Endothelial cell of hepatic sinusoid (primary cell): Measurements from ENCODE around the gene TLE4.

Experiments
- in situ Hi-C: cut with HindIII; loops from 2 replicates; pipeline ENCODE4 v1.10.0; 2017; ENCODE audit warnings: low sequenced_read_pairs

The TLE4 gene

DNA sequence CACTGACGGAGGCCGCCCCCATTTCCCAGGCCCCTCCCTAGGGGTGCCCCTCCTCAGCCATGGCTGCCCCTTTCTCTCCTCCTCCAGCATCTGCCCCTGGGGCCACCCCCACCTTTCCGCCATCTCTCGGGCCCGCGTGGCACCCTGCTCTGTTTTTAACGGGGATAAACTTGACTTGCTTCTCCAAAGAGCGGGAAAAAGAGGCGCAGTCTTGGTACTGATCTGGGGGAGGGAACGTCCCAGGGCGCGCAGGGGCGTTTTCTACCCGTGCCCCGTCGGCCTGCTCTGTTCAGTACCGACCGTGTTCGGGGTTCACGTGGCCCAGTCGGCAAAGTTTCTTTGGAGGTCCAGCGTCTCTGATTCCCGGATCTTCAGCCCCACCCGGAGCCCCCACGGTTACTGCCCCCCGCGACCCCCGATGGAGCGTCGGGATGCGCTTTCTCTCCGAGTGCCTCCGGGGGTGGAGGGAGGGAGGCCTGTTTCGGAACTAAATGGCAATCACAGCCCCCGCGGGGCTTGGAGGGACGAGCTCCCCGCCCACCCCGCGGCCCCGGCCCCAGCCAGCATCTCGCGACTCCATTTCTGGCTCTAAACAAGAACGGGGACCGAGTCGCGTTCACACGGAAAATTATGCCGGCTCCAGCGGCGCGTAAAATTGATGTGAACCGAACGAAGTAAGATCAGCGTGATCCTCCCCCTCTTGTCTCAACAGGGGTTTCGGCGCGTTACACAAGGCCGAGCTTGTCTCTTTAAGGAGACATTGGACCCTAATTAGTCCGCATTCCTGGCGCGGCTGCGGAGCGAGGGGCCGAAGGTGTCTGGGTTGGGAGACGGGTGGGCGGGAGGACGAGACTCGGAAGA is 1.1 kb upstream of the TLE4 start:
- in situ Hi-C loops: no loop called here

GRCh38 chr9:79572032-79572607 is 355 bp downstream of the TLE4 start:
- in situ Hi-C loops: no loop called here

GRCh38 chr9:79572608-79573411 is 1.0 kb downstream of the TLE4 start:
- in situ Hi-C loops: no loop called here

DNA sequence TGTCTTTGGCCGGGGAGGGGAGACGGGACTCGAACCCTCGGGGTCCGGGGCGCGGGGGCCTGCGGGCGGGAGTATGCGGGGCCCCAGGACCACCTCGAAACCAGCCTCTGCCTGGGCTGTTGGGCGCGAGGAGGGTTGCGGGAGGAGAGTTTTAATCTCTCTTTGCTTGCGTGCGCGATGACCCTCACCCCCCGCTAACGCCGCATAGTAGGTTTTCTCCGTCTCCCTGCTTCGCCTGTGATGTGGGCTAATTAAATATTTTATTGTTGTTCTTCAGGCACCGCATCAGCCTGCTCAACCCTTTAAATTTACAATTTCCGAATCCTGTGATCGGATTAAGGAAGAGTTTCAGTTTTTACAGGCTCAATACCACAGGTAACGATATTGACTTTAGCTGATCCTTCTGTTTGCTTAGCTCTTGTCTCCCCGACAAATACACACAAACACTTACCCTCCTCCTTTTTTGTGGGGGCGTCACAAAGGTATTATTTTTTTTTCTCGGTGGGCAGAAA is 1.7 kb downstream of the TLE4 start:
- in situ Hi-C loops: no loop called here

DNA sequence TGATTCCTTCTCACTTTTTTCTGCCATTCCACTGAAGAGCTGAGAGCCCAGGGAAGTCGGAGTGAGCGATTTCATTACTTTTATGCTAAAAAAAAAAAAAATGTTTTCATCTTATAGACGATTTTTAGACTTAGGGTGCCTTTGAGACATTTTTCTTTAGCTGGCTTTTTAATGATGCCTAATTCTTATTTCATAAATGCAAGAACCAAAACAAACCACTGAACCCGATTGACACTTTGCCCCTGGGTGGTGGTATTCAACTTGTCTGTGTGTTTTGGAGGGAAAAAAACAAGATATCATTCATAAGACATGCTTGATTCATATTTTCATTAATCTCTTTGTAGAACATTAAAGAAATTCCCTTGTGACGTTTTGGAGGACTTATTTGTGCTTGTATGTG is 2.4 kb downstream of the TLE4 start:
- in situ Hi-C loops: no loop called here

- in situ Hi-C loops: no loop called here
Observed at GRCh38 chr9:79574781-79575180, 3.0 kb downstream of the TLE4 start.

GRCh38 chr9:79575547-79575946 is 3.8 kb downstream of the TLE4 start:
- in situ Hi-C loops: no loop called here

DNA sequence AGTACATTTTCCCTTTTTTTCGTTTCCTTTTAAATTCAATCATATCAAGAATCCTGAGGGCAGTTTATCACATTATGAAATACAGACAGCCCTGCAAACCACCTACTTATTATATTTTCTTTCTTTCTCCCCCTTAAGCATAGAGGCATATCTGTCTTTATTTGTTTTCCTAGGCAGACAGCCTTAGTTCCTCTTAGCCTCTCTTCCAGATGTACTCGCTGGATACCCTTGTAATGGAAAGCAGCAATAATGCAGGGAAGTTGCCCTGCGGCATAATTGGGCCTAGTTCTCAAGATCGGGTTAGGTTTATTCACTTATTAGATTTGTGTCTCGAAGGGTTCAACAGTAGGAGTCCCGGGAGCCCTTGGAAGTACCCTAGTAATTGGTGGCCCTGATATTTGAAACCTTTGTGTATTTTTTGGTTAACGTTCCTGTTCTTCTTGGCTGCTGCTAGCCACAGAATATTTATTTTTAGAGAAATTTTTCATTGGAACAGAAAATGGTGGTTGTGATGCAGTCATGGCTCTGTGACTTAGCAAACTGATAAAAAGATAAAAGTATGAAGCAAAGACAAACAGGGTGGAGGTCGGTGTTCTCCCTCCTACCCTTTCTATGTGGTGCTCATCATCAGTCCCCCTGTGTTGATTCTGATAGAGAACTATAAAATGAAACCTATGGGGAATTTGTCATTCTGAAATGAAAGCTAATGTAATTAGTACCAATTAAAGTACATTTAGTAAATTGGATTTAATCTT is 6.4 kb downstream of the TLE4 start:
- in situ Hi-C loops: no loop called here

- in situ Hi-C loops: no loop called here
Observed at GRCh38 chr9:79578891-79579290, 7.1 kb downstream of the TLE4 start.

GRCh38 chr9:79579624-79580023 is 7.9 kb downstream of the TLE4 start:
- in situ Hi-C loops: no loop called here

DNA sequence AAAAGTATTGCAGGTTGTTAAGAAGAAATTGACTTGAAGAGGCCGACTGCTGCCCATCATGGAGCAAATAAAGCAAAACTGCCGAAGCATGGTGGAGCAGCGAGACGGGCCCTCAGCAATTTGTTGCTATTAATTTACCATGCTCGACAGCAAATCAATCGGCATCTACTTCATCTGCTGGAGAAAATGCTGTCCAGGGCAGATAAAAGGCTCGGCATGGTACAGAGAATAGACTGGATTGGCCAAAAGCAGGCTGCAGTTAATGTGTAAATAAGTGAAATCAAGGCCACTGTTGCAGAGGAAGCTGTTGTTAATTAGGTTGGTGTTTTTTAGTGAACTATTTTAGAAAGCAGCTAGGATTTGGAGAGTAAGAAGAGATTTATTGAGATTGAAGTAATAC is 8.3 kb downstream of the TLE4 start:
- in situ Hi-C loops: no loop called here

- in situ Hi-C loops: no loop called here
Observed at GRCh38 chr9:79581388-79581787, 9.6 kb downstream of the TLE4 start.

- in situ Hi-C loops: no loop called here
Observed at GRCh38 chr9:79581794-79582193, 10.0 kb downstream of the TLE4 start.

DNA sequence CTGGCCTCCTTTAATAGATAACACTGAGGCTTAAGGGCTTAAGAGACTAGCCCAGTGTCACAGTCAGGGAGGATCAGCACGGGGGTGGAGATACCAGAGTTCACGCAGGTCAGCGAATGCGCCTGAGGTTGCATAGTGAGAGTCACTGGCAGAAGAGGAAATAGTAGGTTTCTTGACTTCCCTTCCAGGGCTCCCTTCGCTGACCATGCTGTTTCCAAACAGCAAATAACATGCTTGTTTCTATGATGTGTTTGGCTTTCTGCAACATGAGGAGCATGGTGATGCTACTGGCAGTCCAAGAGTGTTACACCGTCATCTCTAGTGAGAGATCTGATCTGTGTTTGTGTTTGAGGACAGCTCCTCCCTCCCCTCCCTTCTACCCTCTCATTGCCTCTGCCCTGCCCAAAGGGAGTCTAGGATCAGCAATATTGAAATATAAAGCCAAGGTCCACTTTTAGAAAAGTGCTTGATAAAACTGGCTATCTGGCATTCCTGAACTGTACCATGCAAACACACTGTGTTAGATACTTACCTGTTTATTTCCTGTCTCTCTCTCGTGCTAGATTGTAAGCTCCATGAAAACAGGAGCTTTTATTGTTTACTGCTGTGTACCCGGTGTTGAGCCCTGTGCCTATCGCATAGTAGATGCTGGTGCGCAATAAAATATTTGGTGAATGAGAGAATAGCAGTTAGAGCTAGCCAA is 12.3 kb downstream of the TLE4 start:
- in situ Hi-C loops: no loop called here

DNA sequence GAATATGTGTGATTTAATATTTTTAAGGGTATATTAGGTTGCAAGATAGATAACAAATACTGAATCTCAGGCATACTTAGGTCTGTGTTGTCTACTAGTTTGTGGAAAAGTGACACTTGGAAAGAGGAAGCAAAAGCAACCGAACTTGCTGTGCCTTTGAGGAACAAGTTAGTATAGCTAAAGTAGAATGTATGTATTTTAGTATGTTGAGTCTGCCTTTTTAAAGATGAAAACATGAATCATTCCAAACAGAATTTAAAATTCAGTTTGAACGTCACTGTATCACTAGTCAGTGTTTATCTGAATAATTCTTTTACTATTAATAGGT is 12.9 kb downstream of the TLE4 start:
- in situ Hi-C loops: no loop called here

- in situ Hi-C loops: no loop called here
Observed at GRCh38 chr9:79588488-79589223, 16.9 kb downstream of the TLE4 start.

GRCh38 chr9:79591458-79591857 is 19.7 kb downstream of the TLE4 start:
- in situ Hi-C loops: no loop called here

- in situ Hi-C loops: no loop called here
Observed at GRCh38 chr9:79592726-79593493, 21.1 kb downstream of the TLE4 start.
